CMK (cell line): ENCODE results near the gene COBLL1.
"Not testable (repeated sequence)": the region's sequence is repeated elsewhere in the genome, so short reads cannot be mapped to it uniquely, and the experiment has no call there.

Experiments
- DNase-seq: peaks from one replicate; pipeline ENCODE4 v3.0.0-alpha.2; 2010; ENCODE audit warnings: low read depth

The COBLL1 gene

GRCh38 chr2:164841719-164842623, at the start of gene COBLL1:
Gene COBLL1, minus strand, starts transcription at chr2:164841823. Its CDS starts 627 bp downstream, at chr2:164841196.
- no peak for DNase-seq

- no peak for DNase-seq
These were observed 48.9 kb upstream of the COBLL1 start for GRCh38 chr2:164890544-164890943.

GRCh38 chr2:164888592-164888991, 47.0 kb upstream of the COBLL1 start:
- no peak for DNase-seq

- DNase-seq = no peak
These were observed 46.0 kb upstream of the COBLL1 start for GRCh38 chr2:164887434-164888144.

- no peak for DNase-seq
These were observed 40.7 kb upstream of the COBLL1 start for GRCh38 chr2:164882276-164882675.

- no peak for DNase-seq
These were observed 39.9 kb upstream of the COBLL1 start for GRCh38 chr2:164881524-164881923.

GRCh38 chr2:164879901-164880535, 38.4 kb upstream of the COBLL1 start:
- DNase-seq = no peak

GRCh38 chr2:164877927-164878326, 36.3 kb upstream of the COBLL1 start:
- DNase-seq = no peak

- DNase-seq = no peak
These were observed 35.5 kb upstream of the COBLL1 start for GRCh38 chr2:164877169-164877568.

- no peak for DNase-seq
These were observed 33.9 kb upstream of the COBLL1 start for GRCh38 chr2:164875334-164876205.

GRCh38 chr2:164873210-164873908, 31.7 kb upstream of the COBLL1 start:
- no peak for DNase-seq

GRCh38 chr2:164871404-164871803, 29.8 kb upstream of the COBLL1 start:
- no peak for DNase-seq

- DNase-seq = no peak
These were observed 27.8 kb upstream of the COBLL1 start for GRCh38 chr2:164869420-164869772.

- no peak for DNase-seq
These were observed 27.2 kb upstream of the COBLL1 start for GRCh38 chr2:164868563-164869419.

- no peak for DNase-seq
These were observed 26.3 kb upstream of the COBLL1 start for GRCh38 chr2:164867779-164868397.

- DNase-seq = not testable (repeated sequence)
These were observed 24.8 kb upstream of the COBLL1 start for GRCh38 chr2:164866381-164866780.

- no peak for DNase-seq
These were observed 19.0 kb upstream of the COBLL1 start for GRCh38 chr2:164860694-164861042.

- not testable (repeated sequence) for DNase-seq
These were observed 18.5 kb upstream of the COBLL1 start for GRCh38 chr2:164859906-164860693.

- no peak for DNase-seq
These were observed 17.7 kb upstream of the COBLL1 start for GRCh38 chr2:164859251-164859818.
